CD14-positive monocyte (primary cell): ENCODE results near the gene PROC. TPM values are rescaled to one million over a fixed set of nuclear protein-coding genes. Genes with fewer than 3 reads are reported as not detected.

ENCODE experiments used
- DNase-seq, 3 donors: peaks; one replicate each; pipeline ENCODE4 v3.0.0-alpha.2; 2011 to 2022
- H2AFZ ChIP-seq: 2 replicates; pipeline ENCODE4 v1.6.0; 2012; ENCODE audit warnings: mild to moderate bottlenecking, low read depth, low read length, inconsistent platforms; ENCODE audit not compliant: insufficient read depth, poor library complexity, severe bottlenecking
- H3K27ac ChIP-seq, 2 donors: 1 replicate in 1 of 2; 2 replicates in 1 of 2; pipeline ENCODE4 v1.5.1; 2012 to 2013; ENCODE audit warnings: low read length in 2 of 2, control low read depth in 1 of 2, inconsistent platforms in 1 of 2, low read depth in 1 of 2, mild to moderate bottlenecking in 1 of 2
- H3K27me3 ChIP-seq, 2 donors: one replicate each; pipeline versions ENCODE4 v1.6.0 to v1.6.1; 2011 to 2013; ENCODE audit warnings: low read length in 2 of 2; ENCODE audit not compliant: control insufficient read depth in 2 of 2, insufficient read depth in 2 of 2
- H3K36me3 ChIP-seq, 2 donors: replicated peaks in 1 of 2; 1 replicate in 1 of 2; 2 replicates in 1 of 2; pipeline versions ENCODE4 v1.5.1 to v1.6.1; 2012 to 2013; ENCODE audit warnings: low read length in 2 of 2, control low read depth in 1 of 2, inconsistent platforms in 1 of 2, mild to moderate bottlenecking in 1 of 2; ENCODE audit not compliant: insufficient read depth in 2 of 2, control insufficient read depth in 1 of 2
- H3K4me1 ChIP-seq, 2 donors: 1 replicate in 1 of 2; 2 replicates in 1 of 2; pipeline versions ENCODE4 v1.5.1 to v1.6.1; 2012 to 2013; ENCODE audit warnings: low read length in 2 of 2, control low read depth in 1 of 2, inconsistent platforms in 1 of 2, mild to moderate bottlenecking in 1 of 2, moderate library complexity in 1 of 2; ENCODE audit not compliant: insufficient read depth in 2 of 2, control insufficient read depth in 1 of 2
- H3K4me2 ChIP-seq: replicated peaks from 2 replicates; pipeline ENCODE3; 2012; ENCODE audit warnings: low read length, moderate library complexity, mild to moderate bottlenecking; ENCODE audit not compliant: poor library complexity, severe bottlenecking; ENCODE audit errors: extremely low read depth
- H3K4me3 ChIP-seq, 3 experiments: fragments of 200-600 bp in 1 of 3; sonication (generic) in 1 of 3; replicated peaks in 1 of 3; 1 replicate in 2 of 3; 2 replicates in 1 of 3; pipeline ENCODE4 v1.5.1; 2011 to 2013; ENCODE audit warnings: low read length in 3 of 3, mild to moderate bottlenecking in 3 of 3, control low read depth in 2 of 3, low read depth in 2 of 3, inconsistent platforms in 1 of 3, moderate library complexity in 1 of 3
- H3K79me2 ChIP-seq: 2 replicates; pipeline ENCODE4 v1.6.0; 2012; ENCODE audit warnings: mild to moderate bottlenecking, control low read depth, inconsistent platforms, low read length, moderate library complexity; ENCODE audit not compliant: insufficient read depth
- H3K9ac ChIP-seq: 2 replicates; pipeline ENCODE4 v1.6.0; 2017; ENCODE audit warnings: low read length, mild to moderate bottlenecking; ENCODE audit not compliant: insufficient read depth, poor library complexity, severe bottlenecking
- H3K9me3 ChIP-seq, 2 donors: replicated peaks in 1 of 2; 1 replicate in 1 of 2; 2 replicates in 1 of 2; pipeline versions ENCODE4 v1.5.1 to v1.6.1; 2012 to 2013; ENCODE audit warnings: low read length in 2 of 2, control low read depth in 1 of 2; ENCODE audit not compliant: control insufficient read depth in 1 of 2, insufficient read depth in 1 of 2
- H4K20me1 ChIP-seq: 2 replicates; pipeline ENCODE4 v1.6.0; 2012; ENCODE audit warnings: mild to moderate bottlenecking, low read length, control low read depth, moderate library complexity; ENCODE audit not compliant: insufficient read depth
- H3K27ac Mint-ChIP-seq, 7 donors: one replicate each; pipeline ENCODE4 v1.8.0; 2020; ENCODE audit warnings: mild to moderate bottlenecking in 7 of 7, mixed read lengths in 7 of 7, moderate library complexity in 6 of 7, inconsistent platforms in 2 of 7
- H3K27me3 Mint-ChIP-seq, 3 donors: one replicate each; pipeline ENCODE4 v1.8.0; 2021 to 2022; ENCODE audit warnings: low read depth in 3 of 3, mild to moderate bottlenecking in 3 of 3, mixed read lengths in 3 of 3, moderate library complexity in 3 of 3, inconsistent platforms in 1 of 3
- H3K36me3 Mint-ChIP-seq, 2 donors: one replicate each; pipeline ENCODE4 v1.8.0; 2020; ENCODE audit warnings: mixed read lengths in 2 of 2, inconsistent platforms in 1 of 2, mild to moderate bottlenecking in 1 of 2
- H3K4me1 Mint-ChIP-seq: one replicate; pipeline ENCODE4 v1.8.0; 2020; ENCODE audit warnings: mild to moderate bottlenecking, mixed read lengths
- H3K4me3 Mint-ChIP-seq, 2 donors: one replicate each; pipeline ENCODE4 v1.8.0; 2020; ENCODE audit warnings: mild to moderate bottlenecking in 2 of 2, mixed read lengths in 2 of 2, moderate library complexity in 1 of 2
- H3K9me3 Mint-ChIP-seq, 7 donors: one replicate each; pipeline ENCODE4 v1.8.0; 2020 to 2022; ENCODE audit warnings: mixed read lengths in 7 of 7, mild to moderate bottlenecking in 6 of 7, moderate library complexity in 6 of 7, inconsistent platforms in 2 of 7
- CTCF ChIP-seq: fragments of 200-600 bp; IDR thresholded peaks from one replicate; pipeline ENCODE4 v1.8.0; 2022; ENCODE audit warnings: antibody characterized with exemption, mild to moderate bottlenecking
- WGBS: methylation state at CpG from one replicate; pipeline ENCODE4 v1.1.5; 2013; ENCODE audit warnings: missing lambda C conversion rate; ENCODE audit not compliant: insufficient coverage; 5-methylcytosine and 5-hydroxymethylcytosine counted together
- intact Hi-C, 2 donors: fragments of 100-400 bp; cut with micrococcal nuclease; formaldehyde crosslinking; loops; one replicate each; pipeline versions ENCODE4 v1.15.0 to v1.15.1; 2023
- polyA plus RNA-seq, 3 donors: library from polyadenylated mRNA; depleted of rRNA in 1 of 3; unstranded in 2 of 3; stranded (reverse) in 1 of 3; fragments of 300-500 nt in 2 of 3; fragments of >200 nt in 1 of 3; fragmentation: Illumina TruSeq in 2 of 3; gene quantifications; 1 replicate in 2 of 3; 2 replicates in 1 of 3; pipeline ENCODE4 v1.2.3, GENCODE V29; 2012 to 2021

PROC gene
- polyA plus RNA-seq, 3 donors: 0.69 TPM; not detected in 2

- no peaks in the 10 kb centered on the region for H4K20me1 ChIP-seq
- no peak overlapping the region for H3K27ac ChIP-seq
- H2AFZ ChIP-seq: no peak overlapping the region
- no peaks in the 10 kb centered on the region for H3K9me3 ChIP-seq
- no peak overlapping the region for H3K9ac ChIP-seq
- Mint-ChIP-seq H3K36me3 (no peaks in the 10 kb centered on the region), H3K4me1 (no peaks in the 10 kb centered on the region), H3K9me3 (no peaks in the 10 kb centered on the region), H3K27ac (no peak overlapping the region), H3K4me3 (no peak overlapping the region), H3K27me3 (peaks cover under 1 to 2% (median under 1%) of the 10 kb centered on the region in 3 donors)
- DNase-seq: no peak
- H3K79me2 ChIP-seq: no peaks in the 10 kb centered on the region
- 91% methylated on average over 4 of the region's 4 CpGs for WGBS
- no peak overlapping the region for H3K4me2 ChIP-seq
- H3K4me3 ChIP-seq: no peak overlapping the region
- no peaks in the 10 kb centered on the region for H3K4me1 ChIP-seq
- intact Hi-C loops: loop anchor here (5.0 to 10.0 kb wide), 3 partner anchors 48 to 96 kb away; partner anchors contain the start of gene IWS1 (in 1 of the 2)
- no peaks in the 10 kb centered on the region for H3K27me3 ChIP-seq
- H3K36me3 ChIP-seq: no peaks in the 10 kb centered on the region
- no peak for TF ChIP-seq CTCF
These were observed 11.1 kb downstream of the PROC start for GRCh38 chr2:127429291-127429690.

DNA sequence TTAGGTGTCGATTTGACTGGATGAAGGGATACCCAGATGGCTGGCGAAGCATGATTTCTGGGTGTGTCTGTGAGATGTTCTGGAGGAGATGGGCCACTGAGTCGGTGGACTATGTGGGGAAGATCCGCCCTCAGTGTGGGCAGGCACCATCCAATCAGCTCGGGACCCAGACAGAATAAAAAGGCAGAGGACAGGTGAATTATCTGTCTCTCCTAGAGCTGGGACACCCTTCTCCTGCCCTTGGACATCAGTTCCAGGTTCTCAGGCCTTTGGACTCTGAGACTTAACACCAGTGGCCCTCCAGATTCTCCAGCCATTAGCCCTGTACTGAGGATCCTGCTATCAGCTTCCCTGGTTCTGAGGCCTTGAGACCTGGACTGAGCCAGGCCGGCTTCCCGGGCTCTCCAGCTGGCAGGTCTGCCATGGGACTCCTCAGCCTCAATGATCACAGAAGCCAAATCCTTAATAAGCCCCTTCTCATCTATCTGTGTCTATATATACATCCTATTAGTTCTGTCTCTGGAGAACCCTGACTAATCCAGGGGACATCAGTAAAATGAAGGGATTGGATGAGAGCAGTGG, 11.7 kb downstream of the PROC start:
- Mint-ChIP-seq H3K27ac (no peak overlapping the region), H3K4me1 (no peaks in the 10 kb centered on the region), H3K27me3 (peaks cover 0 to 3% (median 0%) of the 10 kb centered on the region in 3 donors), H3K9me3 (no peaks in the 10 kb centered on the region), H3K4me3 (no peak overlapping the region), H3K36me3 (no peaks in the 10 kb centered on the region)
- H3K4me2 ChIP-seq: no peak overlapping the region
- H3K4me1 ChIP-seq: no peaks in the 10 kb centered on the region
- intact Hi-C loops: loop anchor here (5.0 to 10.0 kb wide), 3 partner anchors 47 to 95 kb away; partner anchors contain the start of gene IWS1 (in 1 of the 2)
- DNase-seq: no peak
- no peaks in the 10 kb centered on the region for H3K27me3 ChIP-seq
- no peak overlapping the region for H2AFZ ChIP-seq
- 90% methylated on average over 4 of the region's 7 CpGs for WGBS
- no peak overlapping the region for H3K4me3 ChIP-seq
- no peaks in the 10 kb centered on the region for H4K20me1 ChIP-seq
- no peak for TF ChIP-seq CTCF
- no peaks in the 10 kb centered on the region for H3K9me3 ChIP-seq
- no peak overlapping the region for H3K27ac ChIP-seq
- H3K79me2 ChIP-seq: no peaks in the 10 kb centered on the region
- H3K36me3 ChIP-seq: no peaks in the 10 kb centered on the region
- H3K9ac ChIP-seq: no peak overlapping the region
